ENCODE data around the gene KRTAP6-2.

DNA sequence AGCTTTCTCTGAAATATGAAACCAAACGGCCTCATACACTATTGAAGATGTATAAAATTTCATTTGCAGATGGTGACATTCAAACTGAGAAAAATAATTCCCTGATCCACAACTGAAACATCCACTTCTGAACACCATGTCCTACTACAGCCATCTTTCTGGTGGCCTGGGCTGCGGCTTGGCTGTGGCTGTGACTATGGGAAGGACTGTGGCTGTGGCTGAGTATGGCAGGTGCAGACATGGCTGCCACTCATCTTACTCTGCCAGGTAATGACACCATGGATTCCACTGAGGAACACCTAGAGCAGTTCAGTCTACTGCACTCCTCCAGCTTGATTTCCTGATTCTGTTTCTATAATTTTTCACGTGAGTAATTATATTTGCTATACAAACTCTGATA is 21.8 kb upstream of the KRTAP6-2 start, which contains the start of gene KRTAP20-4:
- no peak for TF ChIP-seq POLR2AphosphoS5 (IDR thresholded peaks at IDR 0.05; ENCODE audit: low read depth, low read length)
- no peak for TF ChIP-seq POLR2A (IDR thresholded peaks at IDR 0.05; ENCODE audit: low read depth, low read length)
- TF ChIP-seq TAF1 (IDR thresholded peaks at IDR 0.05; ENCODE audit: low read depth, low read length), result no peak
- no peak for TF ChIP-seq POU2F2 (IDR thresholded peaks at IDR 0.05; ENCODE audit: low read depth, low read length)
- TF ChIP-seq SPI1 (IDR thresholded peaks at IDR 0.05; ENCODE audit: low read depth, low read length), result no peak
- no peak for TF ChIP-seq PAX5 (IDR thresholded peaks at IDR 0.05; ENCODE audit: insufficient read depth, low read length, severe bottlenecking)
